GM23248 (cell line): ENCODE data around the gene RBSN. TPM values are rescaled to one million over a fixed set of nuclear protein-coding genes. Genes with fewer than 3 reads are reported as not detected.

Experiments used
- DNase-seq: peaks from one replicate; pipeline ENCODE4 v3.0.0-alpha.2; 2015
- H2AFZ ChIP-seq: fragments of 200-600 bp; sonication (generic); 2 replicates; pipeline ENCODE4 v1.6.1; 2016; ENCODE audit warnings: antibody characterized with exemption
- H3F3A ChIP-seq: fragments of 200-600 bp; sonication (generic); 2 replicates; pipeline ENCODE4 v1.6.1; 2016; ENCODE audit warnings: mild to moderate bottlenecking, antibody characterized with exemption, mixed run types; ENCODE audit not compliant: insufficient read depth
- H3K27ac ChIP-seq: fragments of 200-600 bp; sonication (generic); 2 replicates; pipeline ENCODE4 v1.5.1; 2016; ENCODE audit warnings: mild to moderate bottlenecking
- H3K27me3 ChIP-seq: fragments of 200-600 bp; sonication (generic); replicated peaks from 2 replicates; pipeline ENCODE4 v1.6.1; 2016; ENCODE audit warnings: mild to moderate bottlenecking; ENCODE audit not compliant: insufficient read depth
- H3K36me3 ChIP-seq: fragments of 200-600 bp; sonication (generic); 2 replicates; pipeline ENCODE4 v1.6.1; 2016; ENCODE audit warnings: low read depth, mild to moderate bottlenecking
- H3K4me1 ChIP-seq: fragments of 200-600 bp; sonication (generic); 2 replicates; pipeline ENCODE4 v1.6.1; 2016; ENCODE audit warnings: mild to moderate bottlenecking; ENCODE audit not compliant: insufficient read depth
- H3K4me2 ChIP-seq: fragments of 200-600 bp; sonication (generic); one replicate; pipeline ENCODE4 v1.6.1; 2016; ENCODE audit warnings: mild to moderate bottlenecking; ENCODE audit not compliant: unreplicated experiment
- H3K4me3 ChIP-seq: fragments of 200-600 bp; sonication (generic); 2 replicates; pipeline ENCODE4 v1.5.1; 2016; ENCODE audit warnings: mild to moderate bottlenecking
- H3K79me2 ChIP-seq: fragments of 200-600 bp; sonication (generic); 2 replicates; pipeline ENCODE4 v1.6.1; 2016; ENCODE audit warnings: mild to moderate bottlenecking; ENCODE audit not compliant: insufficient read depth
- H3K9ac ChIP-seq: fragments of 200-600 bp; sonication (generic); 2 replicates; pipeline ENCODE4 v1.6.1; 2016; ENCODE audit warnings: mild to moderate bottlenecking
- H3K9me2 ChIP-seq: fragments of 200-600 bp; sonication (generic); 2 replicates; pipeline ENCODE4 v1.6.1; 2016; ENCODE audit warnings: mixed run types, mild to moderate bottlenecking, moderate library complexity; ENCODE audit not compliant: insufficient read depth
- H3K9me3 ChIP-seq: fragments of 200-600 bp; sonication (generic); one replicate; pipeline ENCODE4 v1.6.1; 2017; ENCODE audit warnings: low read depth
- H4K20me1 ChIP-seq: fragments of 200-600 bp; sonication (generic); 2 replicates; pipeline ENCODE4 v1.6.0; 2016; ENCODE audit not compliant: insufficient read depth
- EZH2 ChIP-seq: fragments of 200-600 bp; sonication (generic); IDR thresholded peaks from 2 replicates; pipeline ENCODE4 v1.6.1; 2018; ENCODE audit warnings: antibody characterized with exemption, mild to moderate bottlenecking; ENCODE audit not compliant: insufficient read depth, poor library complexity, severe bottlenecking
- EZH2phosphoT487 ChIP-seq: fragments of 200-600 bp; sonication (generic); IDR thresholded peaks from 2 replicates; pipeline ENCODE4 v1.6.1; 2018; ENCODE audit warnings: antibody characterized with exemption, moderate library complexity, mild to moderate bottlenecking, low read depth; ENCODE audit not compliant: insufficient read depth
- WGBS, 2 experiments: methylation state at CpG; one replicate each; pipeline ENCODE4 v1.1.6; 2015 to 2017; ENCODE audit warnings: low lambda C conversion rate in 2 of 2, low coverage in 1 of 2; ENCODE audit errors: missing lambda C conversion rate in 2 of 2; 5-methylcytosine and 5-hydroxymethylcytosine counted together
- in situ Hi-C: fragments of 300-500 bp; cut with MboI; formaldehyde crosslinking; loops from 2 replicates; pipeline ENCODE4 v1.15.0; 2020
- polyA plus RNA-seq: library from polyadenylated mRNA; unstranded; fragments of >200 nt; fragmentation: Nextera tagmentation; extraction: Ambion mirVana; gene quantifications from 2 replicates; pipeline ENCODE4 v1.2.1, GENCODE V29; 2016
- total RNA-seq: library from RNA; depleted of rRNA; stranded (reverse); fragments of >200 nt; shearing (Covaris generic); gene quantifications from 2 replicates; pipeline ENCODE4 v1.2.3, GENCODE V29; 2014

The RBSN gene
- total and polyA plus RNA-seq, 2 experiments from 2014 or later: 21.0 to 23.9 TPM

- Histone ChIP-seq H2AFZ (no peak overlapping the region), H3K27ac (no peak overlapping the region), H3K9me2 (no peaks in the 10 kb centered on the region), H3K79me2 (peaks cover 5% of the 10 kb centered on the region), H3K4me3 (no peak overlapping the region), H3F3A (no peaks in the 10 kb centered on the region; the same call in 1 of the 2 replicates), H3K9ac (no peak overlapping the region), H3K4me2 (no peak overlapping the region), H3K4me1 (0 out of 2 replicates have a peak, but pooled peaks cover 4% of the 10 kb centered on the region), H3K27me3 (no peaks in the 10 kb centered on the region), H3K36me3 (peaks cover 9% of the 10 kb centered on the region; the same call in 1 of the 2 replicates), H3K9me3 (no peaks in the 10 kb centered on the region), H4K20me1 (no peaks in the 10 kb centered on the region)
- no peak for TF ChIP-seq EZH2
- TF ChIP-seq EZH2phosphoT487: no peak
- WGBS, 2 experiments: 95 to 100% methylated on average over 1 of the region's 1 CpG
- in situ Hi-C loops: no loop called here
- no peak for DNase-seq
These were observed 29.5 kb downstream of the RBSN start for GRCh38 chr3:15069441-15069840.

GRCh38 chr3:15066467-15066866 is 32.5 kb downstream of the RBSN start:
- in situ Hi-C loops: no loop called here

DNA sequence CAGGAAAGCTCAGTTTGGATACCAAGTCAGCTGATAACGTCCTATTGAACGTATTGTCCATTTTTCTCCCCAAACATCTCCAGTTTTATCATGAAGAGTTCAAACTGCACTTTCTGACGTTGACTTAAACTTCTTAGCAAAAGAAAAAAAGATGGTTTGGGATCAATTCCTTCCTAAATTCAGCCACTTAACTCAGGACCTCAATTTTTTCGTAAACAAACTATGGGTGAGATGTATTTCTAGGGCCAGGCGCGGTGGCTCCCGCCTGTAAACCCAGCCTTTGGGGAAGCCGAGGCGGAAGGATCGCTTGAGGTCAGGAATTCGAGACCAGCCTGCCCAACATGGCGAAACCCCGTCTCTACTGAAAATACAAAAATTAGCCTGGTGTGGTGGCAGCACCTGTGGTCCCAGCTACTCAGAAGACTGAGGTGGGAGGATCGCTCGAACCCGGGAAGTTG is 33.4 kb downstream of the RBSN start:
- Histone ChIP-seq H3K27me3 (no peaks in the 10 kb centered on the region), H3K4me2 (peak overlapping the region; percentile 85), H3K4me3 (peak overlapping the region; percentile 93), H3K9ac (peak overlapping the region; percentile 97; the same call in 1 of the 2 replicates), H3K9me2 (no peaks in the 10 kb centered on the region), H3K36me3 (0 out of 2 replicates have a peak, but pooled peaks cover 3% of the 10 kb centered on the region), H4K20me1 (no peaks in the 10 kb centered on the region), H3K27ac (peak overlapping the region; percentile 35), H2AFZ (peak overlapping the region; percentile 92), H3K79me2 (peaks cover 26% of the 10 kb centered on the region), H3K9me3 (no peaks in the 10 kb centered on the region), H3K4me1 (peaks cover 15% of the 10 kb centered on the region), H3F3A (no peaks in the 10 kb centered on the region; the same call in 1 of the 2 replicates)
- no peak for DNase-seq
- in situ Hi-C loops: no loop called here
- TF ChIP-seq EZH2phosphoT487 (no peak), EZH2 (no peak)
- 55 to 57% methylated on average over 16 of the region's 16 CpGs for WGBS, 2 experiments

More at GRCh38 chr3:15066467-15066866, 32.5 kb downstream of the RBSN start:
- Histone ChIP-seq H3K36me3 (peaks cover 7% of the 10 kb centered on the region; the same call in 1 of the 2 replicates), H3K4me1 (peaks cover 15% of the 10 kb centered on the region), H3K4me3 (no peak overlapping the region), H3K9ac (no peak overlapping the region), H3K4me2 (no peak overlapping the region), H3K9me3 (no peaks in the 10 kb centered on the region), H3K9me2 (no peaks in the 10 kb centered on the region), H3K27me3 (no peaks in the 10 kb centered on the region), H3K27ac (no peak overlapping the region), H3F3A (no peaks in the 10 kb centered on the region; the same call in 1 of the 2 replicates), H3K79me2 (peaks cover 22% of the 10 kb centered on the region), H4K20me1 (no peaks in the 10 kb centered on the region), H2AFZ (peak overlapping the region; percentile 92; the same call in 1 of the 2 replicates)
- 86 to 94% methylated on average over 3 of the region's 3 CpGs for whole genome bisulfite sequencing, 2 experiments
- DNase-seq: no peak
- TF ChIP-seq EZH2phosphoT487 (no peak), EZH2 (no peak)

- peak within 1 kb of the TSS; percentile 73 for H3K27ac ChIP-seq
- H3K9ac ChIP-seq: peak within 1 kb of the TSS; percentile 97
- 1% methylated on average over 61 to 65 of the region's 69 CpGs for WGBS, 2 experiments
- H3K4me1 ChIP-seq: peaks cover 15% of the 10 kb centered on the region
- no peaks in the 10 kb centered on the region for H3K9me3 ChIP-seq
- no peaks in the 10 kb centered on the region; the same call in 1 of the 2 replicates for H3F3A ChIP-seq
- peak within 1 kb of the TSS; percentile 93 for H3K4me3 ChIP-seq
- H3K4me2 ChIP-seq: peak within 1 kb of the TSS; percentile 85
- peak within 1 kb of the TSS; percentile 92 for H2AFZ ChIP-seq
- in situ Hi-C loops: no loop called here
- peaks cover 32% of the 10 kb centered on the region for H3K79me2 ChIP-seq
- H3K27me3 ChIP-seq: no peaks in the 10 kb centered on the region
- H4K20me1 ChIP-seq: no peaks in the 10 kb centered on the region
- TF ChIP-seq EZH2: no peak
- no peak for TF ChIP-seq EZH2phosphoT487
- no peaks in the 10 kb centered on the region for H3K9me2 ChIP-seq
- peak; percentile 99 for DNase-seq
- no peaks in the 10 kb centered on the region for H3K36me3 ChIP-seq
These were observed 34.0 kb downstream of the RBSN start, which contains the start of gene MRPS25 for GRCh38 chr3:15064835-15065549. Gene MRPS25, minus strand, starts transcription at chr3:15065315. Its CDS starts 121 bp downstream, at chr3:15065194.
